Activated CD8-positive, alpha-beta memory T cell treated with anti-CD3 and anti-CD28 coated beads, Interleukin-2, amount 10 ng/mL, durations not matched to agents 7 days and 5 days (primary cell): ENCODE results near the gene DEFB124. TPM values are rescaled to one million over a fixed set of nuclear protein-coding genes. Genes with fewer than 3 reads are reported as not detected.
"Not testable (repeated sequence)": the region's sequence is repeated elsewhere in the genome, so short reads cannot be mapped to it uniquely, and the experiment has no call there.

Experiments
- ATAC-seq: fragments of 150-1000 bp; cut with Tn5 transposase; one replicate; pipeline ENCODE4 v1.10.0; 2021; ENCODE audit warnings: moderate library complexity
- CTCF ChIA-PET: fragments of 350-600 bp; sonication (Branson Sonifier 250); formaldehyde crosslinking; loops from one replicate; lab custom pipeline; 2021; ENCODE audit warnings: antibody characterized with exemption; lab: Charles Lee
- DNase-seq: peaks from one replicate; pipeline ENCODE4 v3.0.0-alpha.2; 2020
- H3K27ac Mint-ChIP-seq: one replicate; pipeline ENCODE4 v1.8.0; 2021; ENCODE audit warnings: mild to moderate bottlenecking, mixed read lengths
- H3K27me3 Mint-ChIP-seq: one replicate; pipeline ENCODE4 v1.8.0; 2021; ENCODE audit warnings: mixed read lengths
- H3K36me3 Mint-ChIP-seq: one replicate; pipeline ENCODE4 v1.8.0; 2021; ENCODE audit warnings: mild to moderate bottlenecking, mixed read lengths
- H3K4me1 Mint-ChIP-seq: one replicate; pipeline ENCODE4 v1.8.0; 2021; ENCODE audit warnings: mixed read lengths
- H3K4me3 Mint-ChIP-seq: one replicate; pipeline ENCODE4 v1.8.0; 2021; ENCODE audit warnings: mild to moderate bottlenecking, moderate library complexity, mixed read lengths
- H3K9me3 Mint-ChIP-seq: one replicate; pipeline ENCODE4 v1.8.0; 2022; ENCODE audit warnings: low read depth, mixed read lengths
- total RNA-seq, 2 experiments: library from RNA; stranded (reverse); gene quantifications; one replicate each; pipeline ENCODE4 v1.2.3, GENCODE V29; 2021

The DEFB124 gene
- total RNA-seq, 2 experiments from 2014 or later = not detected

- no peak overlapping the region for H3K27ac Mint-ChIP-seq
- peaks cover 2% of the 10 kb centered on the region for H3K9me3 Mint-ChIP-seq
- CTCF ChIA-PET = no interaction called here
- H3K27me3 Mint-ChIP-seq = peaks cover 42% of the 10 kb centered on the region
- DNase-seq (no peak), ATAC-seq (no peak)
- no peak overlapping the region for H3K4me3 Mint-ChIP-seq
- H3K4me1 Mint-ChIP-seq = no peaks in the 10 kb centered on the region
- peaks cover 2% of the 10 kb centered on the region for H3K36me3 Mint-ChIP-seq
These were observed 1.3 kb upstream of the DEFB124 start for GRCh38 chr20:31476294-31476585.

GRCh38 chr20:31475472-31476293 lies 756 bp upstream of the DEFB124 start:
- DNase-seq (no peak), ATAC-seq (no peak)
- no peak overlapping the region for H3K4me3 Mint-ChIP-seq
- no peaks in the 10 kb centered on the region for H3K4me1 Mint-ChIP-seq
- no peak overlapping the region for H3K27ac Mint-ChIP-seq
- H3K27me3 Mint-ChIP-seq = peaks cover 42% of the 10 kb centered on the region
- H3K36me3 Mint-ChIP-seq = peaks cover 2% of the 10 kb centered on the region
- H3K9me3 Mint-ChIP-seq = peaks cover 2% of the 10 kb centered on the region
- CTCF ChIA-PET = interaction anchor here (1.9 kb wide), 1 partner anchor 137 kb away, joined by 6 read pairs; no protein-coding TSS in a partner anchor

- H3K4me1 Mint-ChIP-seq = no peaks in the 10 kb centered on the region
- H3K27me3 Mint-ChIP-seq = peaks cover 42% of the 10 kb centered on the region
- H3K9me3 Mint-ChIP-seq = peaks cover 2% of the 10 kb centered on the region
- no peak overlapping the region for H3K27ac Mint-ChIP-seq
- no peak for ATAC-seq
- H3K4me3 Mint-ChIP-seq = no peak overlapping the region
- H3K36me3 Mint-ChIP-seq = peaks cover 2% of the 10 kb centered on the region
- CTCF ChIA-PET = interaction anchor here (1.9 to 2.4 kb wide), 2 partner anchors 29 to 139 kb away, joined by 6 to 11 read pairs; no protein-coding TSS in a partner anchor
- no peak for DNase-seq
These were observed 860 bp downstream of the DEFB124 start for GRCh38 chr20:31474097-31474436.

- CTCF ChIA-PET = interaction anchor here (1.9 to 2.4 kb wide), 2 partner anchors 29 to 139 kb away, joined by 6 to 11 read pairs; no protein-coding TSS in a partner anchor
- no peak for ATAC-seq
- H3K4me1 Mint-ChIP-seq = no peaks in the 10 kb centered on the region
- no peak overlapping the region for H3K4me3 Mint-ChIP-seq
- no peak overlapping the region for H3K27ac Mint-ChIP-seq
- peaks cover 2% of the 10 kb centered on the region for H3K9me3 Mint-ChIP-seq
- no peak for DNase-seq
- peaks cover 42% of the 10 kb centered on the region for H3K27me3 Mint-ChIP-seq
- peaks cover 2% of the 10 kb centered on the region for H3K36me3 Mint-ChIP-seq
These were observed 1.4 kb downstream of the DEFB124 start for GRCh38 chr20:31473331-31474096.

- Mint-ChIP-seq H3K4me3 (no peak overlapping the region), H3K27ac (no peak overlapping the region), H3K9me3 (peaks cover 2% of the 10 kb centered on the region), H3K4me1 (no peaks in the 10 kb centered on the region), H3K27me3 (peaks cover 39% of the 10 kb centered on the region), H3K36me3 (peaks cover 2% of the 10 kb centered on the region)
- ATAC-seq (no peak), DNase-seq (no peak)
- CTCF ChIA-PET = interaction anchor here (2.4 kb wide), 1 partner anchor 30 kb away, joined by 11 read pairs; no protein-coding TSS in a partner anchor
These were observed 2.3 kb downstream of the DEFB124 start for GRCh38 chr20:31472395-31473330.

- H3K36me3 Mint-ChIP-seq, ATAC-seq, H3K4me1 Mint-ChIP-seq, DNase-seq, H3K4me3 Mint-ChIP-seq, CTCF ChIA-PET, H3K27ac Mint-ChIP-seq, H3K9me3 Mint-ChIP-seq: not testable (repeated sequence)
- H3K27me3 Mint-ChIP-seq = peaks cover 21% of the 10 kb centered on the region
These were observed 4.0 kb downstream of the DEFB124 start for GRCh38 chr20:31470946-31471345.

- Mint-ChIP-seq H3K4me1 (no peaks in the 10 kb centered on the region), H3K36me3 (no peaks in the 10 kb centered on the region), H3K9me3 (no peaks in the 10 kb centered on the region), H3K27ac (no peak overlapping the region), H3K4me3 (no peak overlapping the region), H3K27me3 (peaks cover 8% of the 10 kb centered on the region)
- DNase-seq = no peak
- no peak for ATAC-seq
- CTCF ChIA-PET = interaction anchor here (0.6 to 1.0 kb wide), 2 partner anchors 49 to 111 kb away, joined by 3 to 11 read pairs; no protein-coding TSS in a partner anchor
These were observed 20.6 kb downstream of the DEFB124 start for GRCh38 chr20:31454361-31454760.

- CTCF ChIA-PET = no interaction called here
- Mint-ChIP-seq H3K4me1 (no peaks in the 10 kb centered on the region), H3K27ac (no peak overlapping the region), H3K4me3 (no peak overlapping the region), H3K9me3 (no peaks in the 10 kb centered on the region), H3K27me3 (peaks cover 3% of the 10 kb centered on the region), H3K36me3 (no peaks in the 10 kb centered on the region)
- ATAC-seq (no peak), DNase-seq (no peak)
These were observed 22.4 kb downstream of the DEFB124 start for GRCh38 chr20:31452575-31452974.

GRCh38 chr20:31449511-31450414 lies 25.2 kb downstream of the DEFB124 start:
- Mint-ChIP-seq H3K9me3 (no peaks in the 10 kb centered on the region), H3K4me3 (no peak overlapping the region), H3K4me1 (no peaks in the 10 kb centered on the region), H3K36me3 (no peaks in the 10 kb centered on the region), H3K27ac (no peak overlapping the region), H3K27me3 (peaks cover 5% of the 10 kb centered on the region)
- DNase-seq = no peak
- CTCF ChIA-PET = interaction anchor here (0.7 to 2.1 kb wide), 4 partner anchors 9 to 54 kb away, joined by 3 to 5 read pairs (median 4); partner anchors contain the start of gene DEFB123
- no peak for ATAC-seq

GRCh38 chr20:31446084-31446819 lies 28.7 kb downstream of the DEFB124 start:
- Mint-ChIP-seq H3K27ac (no peak overlapping the region), H3K9me3 (no peaks in the 10 kb centered on the region), H3K27me3 (peaks cover 6% of the 10 kb centered on the region), H3K4me3 (no peak overlapping the region), H3K36me3 (no peaks in the 10 kb centered on the region), H3K4me1 (no peaks in the 10 kb centered on the region)
- DNase-seq = no peak
- CTCF ChIA-PET = no interaction called here
- ATAC-seq = no peak

- no peak within 1 kb of the TSS for H3K27ac Mint-ChIP-seq
- peaks cover 8% of the 10 kb centered on the region for H3K27me3 Mint-ChIP-seq
- no peaks in the 10 kb centered on the region for H3K9me3 Mint-ChIP-seq
- no peaks in the 10 kb centered on the region for H3K4me1 Mint-ChIP-seq
- CTCF ChIA-PET = interaction anchor here (1.0 to 2.2 kb wide), 2 partner anchors 9 to 63 kb away, joined by 3 to 9 read pairs; no protein-coding TSS in a partner anchor
- ATAC-seq (no peak), DNase-seq (no peak)
- H3K4me3 Mint-ChIP-seq = no peak within 1 kb of the TSS
- no peaks in the 10 kb centered on the region for H3K36me3 Mint-ChIP-seq
These were observed 34.8 kb downstream of the DEFB124 start, which contains the start of gene DEFB123 for GRCh38 chr20:31440012-31440659. Gene DEFB123 (plus strand): TSS chr20:31440632. CDS start chr20:31440699, 67 bp downstream.
